ENCODE measurements around the gene HMGXB4. TPM values are rescaled to one million over a fixed set of nuclear protein-coding genes. Genes with fewer than 3 reads are reported as not detected.

The HMGXB4 gene
- total and polyA plus RNA-seq, 2 of the 13 experiments (the other 11 are each of a cell fraction or from before 2014, with no cell fraction given): 13.9 to 16.3 TPM

DNA sequence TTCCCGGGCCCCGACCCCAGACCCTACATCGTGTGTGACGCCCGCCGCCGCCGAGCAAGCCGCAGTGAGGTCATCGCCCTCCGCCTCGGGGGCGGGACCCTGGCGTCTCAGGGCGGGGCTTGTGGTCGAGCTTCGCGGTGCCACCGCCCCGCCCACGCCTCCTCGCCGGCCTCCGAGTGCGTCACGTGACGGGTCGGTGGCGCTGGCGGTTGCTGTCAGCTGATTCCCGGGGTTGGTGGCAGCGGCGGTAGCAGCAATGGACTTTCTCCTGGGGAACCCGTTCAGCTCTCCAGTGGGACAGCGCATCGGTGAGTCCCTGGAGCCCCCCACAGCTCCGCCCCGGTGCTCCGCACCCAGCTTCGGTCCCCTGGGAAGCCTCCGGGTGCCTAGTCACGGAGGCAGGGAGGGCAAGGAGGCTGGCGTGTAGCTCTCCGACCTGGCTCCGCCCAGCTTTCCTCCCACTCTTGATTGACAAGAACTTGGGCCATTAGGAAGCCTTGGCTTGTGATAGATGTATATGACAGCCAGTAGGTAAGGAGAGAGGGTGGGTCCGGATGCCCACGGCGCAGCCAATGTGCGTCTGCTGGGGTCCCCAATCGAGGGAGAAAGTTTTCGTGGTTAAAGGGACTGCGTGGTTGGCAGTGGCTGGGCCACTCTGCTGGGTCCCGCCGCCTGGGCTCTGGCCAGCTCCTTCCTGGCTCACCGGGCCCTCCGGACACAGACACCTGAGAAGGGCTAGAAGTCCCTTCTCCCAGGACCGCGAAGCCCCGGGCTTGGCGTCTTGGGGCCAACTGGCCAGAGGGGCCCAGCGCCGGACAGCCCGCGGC, 42.6 kb downstream of the HMGXB4 start, which contains the start of gene TOM1 (continued):
- TF ChIP-seq, protein P1, sequence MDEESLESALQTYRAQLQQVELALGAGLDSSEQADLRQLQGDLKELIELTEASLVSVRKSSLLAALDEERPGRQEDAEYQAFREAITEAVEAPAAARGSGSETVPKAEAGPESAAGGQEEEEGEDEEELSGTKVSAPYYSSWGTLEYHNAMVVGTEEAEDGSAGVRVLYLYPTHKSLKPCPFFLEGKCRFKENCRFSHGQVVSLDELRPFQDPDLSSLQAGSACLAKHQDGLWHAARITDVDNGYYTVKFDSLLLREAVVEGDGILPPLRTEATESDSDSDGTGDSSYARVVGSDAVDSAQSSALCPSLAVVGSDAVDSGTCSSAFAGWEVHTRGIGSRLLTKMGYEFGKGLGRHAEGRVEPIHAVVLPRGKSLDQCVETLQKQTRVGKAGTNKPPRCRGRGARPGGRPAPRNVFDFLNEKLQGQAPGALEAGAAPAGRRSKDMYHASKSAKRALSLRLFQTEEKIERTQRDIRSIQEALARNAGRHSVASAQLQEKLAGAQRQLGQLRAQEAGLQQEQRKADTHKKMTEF (CRISPR knock-in tag; IDR thresholded peaks at IDR 0.05): peak; percentile 85; the same call in 1 of the 2 replicates
- TF ChIP-seq STAT5B (CRISPR knock-in tag; IDR thresholded peaks at IDR 0.05) (0 out of 2 replicates have a peak, but pooled peaks have one; percentile 26), ZNF780A (CRISPR knock-in tag; IDR thresholded peaks at IDR 0.05) (no peak), FOXA3 (CRISPR knock-in tag; IDR thresholded peaks at IDR 0.05) (no peak), AGO1 (IDR thresholded peaks at IDR 0.05; ENCODE audit: low read depth, low read length, poor library complexity, severe bottlenecking) (peak; percentile 53), PRDM15 (CRISPR knock-in tag; IDR thresholded peaks at IDR 0.05) (no peak), PHF5A (CRISPR knock-in tag; IDR thresholded peaks at IDR 0.05; ENCODE audit: low read depth, unreplicated experiment) (no peak), SYNCRIP (IDR thresholded peaks at IDR 0.05; ENCODE audit: insufficient read depth, low read depth, low read length) (no peak), GMEB2 (CRISPR knock-in tag; IDR thresholded peaks at IDR 0.05; ENCODE audit: low read depth) (no peak), KLF15 (CRISPR knock-in tag; IDR thresholded peaks at IDR 0.05; ENCODE audit: borderline replicate concordance) (0 out of 2 replicates have a peak, but pooled peaks have one; percentile 59)
- TF ChIP-seq, protein P2, sequence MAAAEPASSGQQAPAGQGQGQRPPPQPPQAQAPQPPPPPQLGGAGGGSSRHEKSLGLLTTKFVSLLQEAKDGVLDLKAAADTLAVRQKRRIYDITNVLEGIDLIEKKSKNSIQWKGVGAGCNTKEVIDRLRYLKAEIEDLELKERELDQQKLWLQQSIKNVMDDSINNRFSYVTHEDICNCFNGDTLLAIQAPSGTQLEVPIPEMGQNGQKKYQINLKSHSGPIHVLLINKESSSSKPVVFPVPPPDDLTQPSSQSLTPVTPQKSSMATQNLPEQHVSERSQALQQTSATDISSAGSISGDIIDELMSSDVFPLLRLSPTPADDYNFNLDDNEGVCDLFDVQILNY (CRISPR knock-in tag; conservative IDR thresholded peaks at IDR 0.05): no peak
- TF ChIP-seq, protein P3, sequence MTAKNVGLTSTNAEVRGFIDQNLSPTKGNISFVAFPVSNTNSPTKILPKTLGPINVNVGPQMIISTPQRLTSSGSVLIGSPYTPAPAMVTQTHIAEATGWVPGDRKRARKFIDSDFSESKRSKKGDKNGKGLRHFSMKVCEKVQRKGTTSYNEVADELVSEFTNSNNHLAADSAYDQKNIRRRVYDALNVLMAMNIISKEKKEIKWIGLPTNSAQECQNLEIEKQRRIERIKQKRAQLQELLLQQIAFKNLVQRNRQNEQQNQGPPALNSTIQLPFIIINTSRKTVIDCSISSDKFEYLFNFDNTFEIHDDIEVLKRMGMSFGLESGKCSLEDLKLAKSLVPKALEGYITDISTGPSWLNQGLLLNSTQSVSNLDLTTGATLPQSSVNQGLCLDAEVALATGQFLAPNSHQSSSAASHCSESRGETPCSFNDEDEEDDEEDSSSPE (CRISPR knock-in tag; IDR thresholded peaks at IDR 0.05): peak; percentile 72
- TF ChIP-seq, protein P4, sequence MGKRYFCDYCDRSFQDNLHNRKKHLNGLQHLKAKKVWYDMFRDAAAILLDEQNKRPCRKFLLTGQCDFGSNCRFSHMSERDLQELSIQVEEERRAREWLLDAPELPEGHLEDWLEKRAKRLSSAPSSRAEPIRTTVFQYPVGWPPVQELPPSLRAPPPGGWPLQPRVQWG (CRISPR knock-in tag; IDR thresholded peaks at IDR 0.05; ENCODE audit: borderline replicate concordance, low read depth): no peak

Measured in HepG2 (cell line).